GM18861 (cell line): ENCODE results near the gene NRG3.
"Not testable (repeated sequence)": the region's sequence is repeated elsewhere in the genome, so short reads cannot be mapped to it uniquely, and the experiment has no call there.

ENCODE experiments used
- ATAC-seq: cut with Tn5 transposase; IDR thresholded peaks from one replicate; pipeline ENCODE4 v1.9.1; 2021; ENCODE audit not compliant: unreplicated experiment

The NRG3 gene

GRCh38 chr10:82943142-82943541 is 1068.1 kb downstream of the NRG3 start:
- ATAC-seq = no peak

DNA sequence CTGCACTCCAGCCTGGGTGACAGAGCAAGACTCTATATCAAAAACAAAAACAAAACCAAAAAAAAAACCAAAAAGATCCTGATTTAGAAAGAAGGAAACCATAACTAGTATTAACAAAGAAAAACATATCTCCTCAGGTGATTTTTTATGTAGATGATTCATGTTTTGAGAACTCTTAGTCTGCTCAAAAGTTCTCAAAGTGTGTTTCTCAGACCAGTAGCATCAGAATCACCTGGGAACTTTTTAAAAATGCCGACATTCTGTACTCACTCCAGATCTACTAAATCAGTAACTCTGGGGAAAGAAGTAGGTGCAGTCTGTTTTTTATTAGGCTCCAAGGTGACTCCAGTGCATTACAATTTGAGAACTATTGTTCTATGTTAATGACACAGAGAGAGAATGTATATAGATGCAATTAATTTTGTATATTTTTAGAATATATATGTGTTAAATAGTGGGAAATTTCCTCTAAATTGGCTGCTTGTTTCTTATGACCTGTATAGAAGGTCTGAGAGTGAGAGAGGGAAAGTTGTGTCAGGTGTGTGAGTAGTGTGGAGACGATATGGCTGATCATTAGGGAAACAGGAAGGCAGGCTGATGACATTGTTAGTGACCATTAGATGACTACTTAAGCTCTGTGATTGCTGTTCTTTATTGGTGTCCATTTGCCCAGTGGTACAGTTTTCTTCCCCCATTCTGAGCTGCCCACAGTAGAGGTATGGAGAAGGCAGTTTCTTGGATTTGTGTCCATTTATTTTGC is 1075.0 kb downstream of the NRG3 start:
- ATAC-seq = no peak

DNA sequence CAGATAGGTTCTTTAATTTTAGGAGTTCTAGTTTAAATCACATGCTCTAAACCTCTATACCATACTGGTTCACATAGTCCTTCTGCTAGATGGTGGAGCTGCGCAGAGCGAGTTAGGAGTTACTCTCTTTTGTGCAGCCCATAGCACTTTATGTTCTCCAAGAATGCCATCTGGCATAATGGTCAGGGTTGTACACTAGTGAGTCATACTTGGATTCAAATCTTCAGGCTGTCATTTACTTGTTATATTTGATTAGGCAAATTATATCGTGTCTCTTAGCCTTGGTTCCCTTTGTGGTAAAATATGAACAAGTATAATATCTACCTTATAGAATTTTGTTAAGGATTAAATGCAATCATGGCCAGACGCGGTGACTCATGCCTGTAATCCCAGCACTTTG is 1078.3 kb downstream of the NRG3 start:
- ATAC-seq = no peak

- no peak for ATAC-seq
These were observed 1078.9 kb downstream of the NRG3 start for GRCh38 chr10:82953909-82954308.

DNA sequence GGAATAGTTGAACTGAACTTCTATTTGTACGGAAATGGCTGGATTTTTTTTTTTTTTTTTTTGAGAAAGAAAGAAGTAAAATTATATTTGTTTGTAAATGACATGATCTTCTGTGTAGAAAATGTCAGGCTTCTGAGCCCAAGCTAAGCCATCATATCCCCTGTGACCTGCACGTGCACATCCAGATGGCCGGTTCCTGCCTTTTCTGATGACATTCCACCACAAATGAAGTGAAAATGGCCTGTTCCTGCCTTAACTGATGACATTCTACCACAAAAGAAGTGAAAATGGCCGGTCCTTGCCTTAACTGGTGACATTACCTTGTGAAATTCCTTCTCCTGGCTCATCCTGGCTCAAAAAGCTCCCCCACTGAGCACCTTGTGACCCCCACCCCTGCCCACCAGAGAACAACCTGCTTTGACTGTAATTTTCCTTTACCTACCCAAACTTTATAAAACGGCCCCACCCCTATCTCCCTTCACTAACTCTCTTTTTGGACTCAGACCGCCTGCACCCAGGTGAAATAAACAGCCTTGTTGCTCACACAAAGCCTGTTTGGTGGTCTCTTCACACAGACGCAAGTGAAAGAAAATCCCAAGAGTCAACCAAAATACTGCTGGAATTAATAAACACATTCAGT is 1085.5 kb downstream of the NRG3 start:
- ATAC-seq = not testable (repeated sequence)

DNA sequence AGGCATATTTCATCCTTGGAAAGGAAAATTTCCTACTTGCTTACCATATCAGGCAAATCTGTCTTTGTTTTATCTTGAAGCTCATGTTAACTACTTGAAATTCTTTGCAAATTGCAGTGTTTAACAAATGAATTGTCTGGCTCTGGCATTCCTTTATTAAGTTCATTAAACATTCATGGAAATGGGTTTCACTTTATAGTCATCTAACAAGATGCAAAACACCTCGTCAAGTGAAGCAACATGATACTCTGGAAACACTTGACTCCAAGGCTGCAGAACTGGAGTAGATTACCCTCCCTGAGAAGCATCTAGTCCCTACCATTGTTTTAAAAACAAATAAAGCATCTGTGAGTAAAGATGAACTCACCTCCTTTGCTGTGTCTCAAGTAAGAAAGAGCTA is 1086.9 kb downstream of the NRG3 start:
- no peak for ATAC-seq

DNA sequence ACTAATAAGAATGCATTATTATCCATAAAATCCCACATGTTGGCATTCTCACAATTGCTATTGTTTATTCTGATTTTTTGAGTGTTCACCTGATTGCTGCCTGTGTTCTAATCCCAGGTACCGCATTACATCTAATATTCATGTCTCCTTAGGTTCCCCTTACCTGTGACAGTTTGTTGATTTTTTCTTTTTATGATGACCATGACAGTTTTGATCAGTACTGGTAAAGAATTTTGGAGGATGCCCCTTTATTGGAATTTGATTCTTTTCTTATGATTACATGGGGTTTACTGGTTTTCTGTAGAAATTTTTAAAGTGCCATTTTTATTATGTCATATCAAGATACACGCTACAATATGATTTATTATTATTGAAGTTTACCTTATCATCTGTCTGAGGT is 1091.1 kb downstream of the NRG3 start:
- no peak for ATAC-seq

DNA sequence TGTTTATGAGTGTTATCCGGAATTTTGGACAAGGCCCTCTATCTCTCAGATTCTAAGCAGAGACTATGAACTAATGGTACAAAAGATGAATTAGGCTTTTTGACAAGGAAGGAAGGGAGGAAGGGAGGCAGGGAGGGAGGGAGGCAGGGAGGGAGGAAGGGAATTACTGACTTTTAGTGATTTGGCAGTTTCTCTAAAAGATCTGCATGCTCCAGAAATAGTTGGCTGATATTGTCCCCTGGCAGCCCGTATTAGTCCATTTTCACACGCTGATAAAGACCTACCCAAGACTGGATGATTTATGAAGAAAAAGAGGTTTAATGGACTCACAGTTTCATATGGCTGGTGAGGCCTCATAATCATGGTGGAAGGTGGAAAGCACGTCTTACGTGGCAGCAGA is 1093.5 kb downstream of the NRG3 start:
- ATAC-seq = no peak

DNA sequence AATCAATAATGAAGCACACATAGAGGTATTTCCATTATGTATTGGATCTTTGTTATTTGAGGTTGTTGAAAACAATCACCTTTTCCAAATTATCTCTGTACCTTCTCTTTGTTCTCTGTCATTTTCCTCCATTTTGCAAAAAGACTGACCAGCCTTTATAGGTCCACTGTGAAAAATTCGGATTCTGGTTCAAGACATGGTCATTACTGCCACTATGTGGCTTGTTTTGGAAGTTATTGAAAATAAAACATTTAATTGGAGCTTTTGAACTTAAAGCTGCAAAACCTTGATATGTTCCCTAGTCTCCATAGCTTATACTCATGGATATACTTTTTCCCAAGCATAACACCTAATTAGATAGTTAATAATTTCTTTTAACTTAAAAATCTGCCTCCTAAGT is 1094.4 kb downstream of the NRG3 start:
- ATAC-seq = no peak

DNA sequence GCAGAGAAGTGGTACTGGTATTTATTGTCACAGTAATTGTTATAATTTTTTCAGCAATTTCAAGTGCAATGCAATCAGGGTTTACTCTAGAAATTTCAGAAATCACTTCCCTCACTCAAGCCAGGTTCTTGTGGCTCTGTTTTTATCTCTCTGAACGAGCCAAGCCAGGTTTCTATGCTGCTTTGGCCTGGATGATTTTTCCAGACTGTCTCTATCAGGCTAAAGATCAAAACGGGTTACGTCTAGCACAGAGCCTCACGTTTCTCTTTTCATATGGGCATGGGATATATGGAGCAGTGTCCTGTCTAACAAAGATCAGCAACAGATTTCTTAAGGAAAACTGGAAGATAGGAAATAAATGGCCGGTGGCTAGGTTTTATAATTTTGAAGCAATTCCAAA is 1105.3 kb downstream of the NRG3 start:
- no peak for ATAC-seq

DNA sequence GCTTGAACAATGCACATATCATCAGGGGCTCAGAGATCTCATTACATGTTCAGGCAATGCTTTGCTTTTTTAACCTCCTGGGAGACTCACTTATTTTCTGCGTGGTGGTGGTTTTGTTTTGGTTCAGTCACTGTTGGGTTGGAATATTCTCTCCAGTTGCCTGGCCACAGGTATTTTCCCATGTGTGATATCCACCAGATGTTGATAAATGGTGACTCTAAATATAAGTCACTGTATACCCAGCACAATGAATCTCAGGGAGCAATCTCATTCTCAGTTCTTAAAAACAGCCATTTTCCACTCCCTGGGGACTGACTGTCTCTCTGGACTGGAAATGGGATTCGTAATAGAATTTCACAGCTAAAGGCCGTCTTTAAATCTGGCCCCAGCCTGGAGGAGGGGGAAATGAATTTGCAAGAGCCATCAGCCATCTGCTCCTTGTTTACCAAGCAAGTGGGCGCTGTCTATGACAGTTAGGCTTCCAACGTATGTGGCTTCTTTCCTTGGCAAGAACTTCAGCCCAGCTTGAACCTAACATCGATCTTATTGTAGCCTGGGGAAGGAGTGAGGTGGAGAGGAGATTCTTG is 1106.2 kb downstream of the NRG3 start:
- no peak for ATAC-seq

GRCh38 chr10:82982110-82982608 is 1107.2 kb downstream of the NRG3 start:
- ATAC-seq = no peak

DNA sequence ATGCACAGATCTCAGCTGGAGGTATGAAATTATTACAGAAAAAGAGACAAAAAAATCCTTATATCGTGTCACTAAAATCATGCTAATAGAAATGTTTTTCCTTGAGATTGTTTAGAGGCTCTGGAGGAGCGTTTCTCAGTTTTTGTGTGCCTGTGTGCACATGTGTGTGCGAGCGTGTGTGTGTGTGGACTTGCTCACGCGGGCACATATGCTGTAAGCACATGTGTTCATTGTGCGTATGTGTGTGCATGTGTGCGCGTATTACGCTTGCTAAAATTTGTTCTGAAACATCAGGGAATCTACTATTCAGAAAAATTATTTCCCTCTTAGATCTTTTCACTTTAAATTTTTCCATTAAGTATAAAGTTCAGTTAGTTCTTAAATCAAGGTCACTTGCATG is 1111.2 kb downstream of the NRG3 start:
- ATAC-seq = no peak

GRCh38 chr10:83006479-83006878 is 1131.5 kb downstream of the NRG3 start:
- not testable (repeated sequence) for ATAC-seq

DNA sequence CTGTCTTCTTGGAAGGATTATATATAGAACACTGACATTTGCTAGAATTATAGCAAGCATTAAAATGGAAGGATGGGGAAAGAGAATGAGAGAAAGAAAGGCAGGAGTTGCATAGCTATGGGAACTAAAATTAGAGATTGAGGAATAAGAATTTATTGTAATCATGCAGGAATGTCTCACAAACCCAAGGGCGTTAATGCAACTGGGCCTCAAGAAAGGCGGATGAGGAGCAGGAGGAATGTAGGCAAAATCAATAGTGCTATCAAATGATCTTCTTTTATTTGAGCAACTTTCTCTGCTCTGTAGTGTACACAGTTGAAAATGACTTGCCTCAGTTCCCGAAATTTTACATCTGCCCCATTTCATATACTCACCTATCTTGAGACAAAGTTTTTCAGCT is 1132.5 kb downstream of the NRG3 start:
- no peak for ATAC-seq

GRCh38 chr10:83012866-83013265 is 1137.9 kb downstream of the NRG3 start:
- no peak for ATAC-seq

GRCh38 chr10:83017076-83017867 is 1142.3 kb downstream of the NRG3 start:
- ATAC-seq = no peak

DNA sequence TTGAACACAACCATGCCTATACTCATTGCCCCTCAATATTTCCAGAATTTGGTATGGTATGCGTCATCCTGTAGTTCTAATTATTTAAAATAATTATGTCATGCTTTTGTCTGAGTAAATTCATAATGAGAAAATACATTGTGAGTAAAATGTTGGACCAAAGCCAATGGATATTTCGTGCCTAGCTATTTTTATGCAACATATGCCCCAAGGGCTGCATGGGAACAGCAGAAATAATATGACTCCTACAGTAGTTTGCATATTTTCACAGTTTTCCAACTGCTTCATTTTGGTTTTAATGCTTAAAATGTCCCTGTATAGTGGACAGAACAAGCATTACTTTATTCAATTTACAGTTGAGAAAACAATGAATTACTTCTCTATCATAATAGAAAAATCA is 1148.7 kb downstream of the NRG3 start:
- ATAC-seq = no peak
